ENCODE data around the gene CTBP1.

Gene CTBP1

DNA sequence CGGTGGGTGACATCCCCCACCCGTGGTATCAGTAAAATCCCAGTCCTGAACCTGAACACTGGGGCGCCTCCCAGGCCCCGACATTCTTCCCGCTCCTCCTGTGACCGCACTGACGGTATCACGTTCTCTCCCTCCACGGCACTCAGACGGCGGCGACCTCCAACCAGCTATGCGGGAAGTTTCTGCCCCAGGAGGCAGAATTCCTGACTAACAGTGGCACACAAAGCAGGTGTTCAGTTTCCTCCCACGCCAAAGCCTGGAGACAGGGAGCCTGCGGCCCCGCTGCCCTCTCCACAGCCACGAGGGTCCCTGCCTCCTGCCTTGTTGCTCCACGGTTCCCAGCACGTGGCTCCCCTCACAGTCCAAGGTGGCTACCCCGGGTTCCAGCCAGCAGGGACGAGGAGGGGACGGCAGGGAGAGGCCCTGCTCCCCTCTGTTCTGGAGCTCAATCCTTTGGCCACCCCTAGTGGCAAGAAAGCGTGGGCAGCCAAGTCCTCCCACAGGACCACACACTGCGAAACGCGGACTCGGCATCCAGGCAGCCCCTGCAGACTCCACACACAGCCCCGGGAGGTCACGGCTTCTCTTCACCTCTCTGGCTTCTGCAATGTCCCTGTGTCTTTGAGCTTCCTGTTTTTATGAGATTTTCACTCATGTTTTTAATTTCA lies 15.2 kb downstream of the CTBP1 start:
- no peaks in the 10 kb centered on the region for H3K9me3 ChIP-seq (ENCODE audit: insufficient read depth, low read length)
- H2AFZ ChIP-seq (ENCODE audit: low read depth, low read length), result no peak overlapping the region
- no peaks in the 10 kb centered on the region for H3K27me3 ChIP-seq (ENCODE audit: low read depth, low read length)
- TF ChIP-seq, protein P1, sequence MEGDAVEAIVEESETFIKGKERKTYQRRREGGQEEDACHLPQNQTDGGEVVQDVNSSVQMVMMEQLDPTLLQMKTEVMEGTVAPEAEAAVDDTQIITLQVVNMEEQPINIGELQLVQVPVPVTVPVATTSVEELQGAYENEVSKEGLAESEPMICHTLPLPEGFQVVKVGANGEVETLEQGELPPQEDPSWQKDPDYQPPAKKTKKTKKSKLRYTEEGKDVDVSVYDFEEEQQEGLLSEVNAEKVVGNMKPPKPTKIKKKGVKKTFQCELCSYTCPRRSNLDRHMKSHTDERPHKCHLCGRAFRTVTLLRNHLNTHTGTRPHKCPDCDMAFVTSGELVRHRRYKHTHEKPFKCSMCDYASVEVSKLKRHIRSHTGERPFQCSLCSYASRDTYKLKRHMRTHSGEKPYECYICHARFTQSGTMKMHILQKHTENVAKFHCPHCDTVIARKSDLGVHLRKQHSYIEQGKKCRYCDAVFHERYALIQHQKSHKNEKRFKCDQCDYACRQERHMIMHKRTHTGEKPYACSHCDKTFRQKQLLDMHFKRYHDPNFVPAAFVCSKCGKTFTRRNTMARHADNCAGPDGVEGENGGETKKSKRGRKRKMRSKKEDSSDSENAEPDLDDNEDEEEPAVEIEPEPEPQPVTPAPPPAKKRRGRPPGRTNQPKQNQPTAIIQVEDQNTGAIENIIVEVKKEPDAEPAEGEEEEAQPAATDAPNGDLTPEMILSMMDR (IDR thresholded peaks at IDR 0.05; ENCODE audit: low read depth, low read length), result no peak
- TF ChIP-seq EZH2phosphoT487 (IDR thresholded peaks at IDR 0.05; ENCODE audit: low read depth), result no peak
- no peaks in the 10 kb centered on the region for H3K4me1 ChIP-seq (ENCODE audit: low read length)
- H3K36me3 ChIP-seq (replicated peaks; ENCODE audit: low read depth, low read length), result peaks cover 30% of the 10 kb centered on the region
- peaks cover 9% of the 10 kb centered on the region; the same call in 1 of the 2 replicates for H4K20me1 ChIP-seq (ENCODE audit: insufficient read depth, low read length)
- no peak overlapping the region for H3K9ac ChIP-seq (ENCODE audit: low read length)
- H3K4me3 ChIP-seq (ENCODE audit: low read length), result no peak overlapping the region
- no peak overlapping the region for H3K27ac ChIP-seq (ENCODE audit: low read length)
- peaks cover 3% of the 10 kb centered on the region; the same call in 1 of the 2 replicates for H3K79me2 ChIP-seq (ENCODE audit: low read length)
- H3K4me2 ChIP-seq (ENCODE audit: low read length), result no peak overlapping the region

DNA sequence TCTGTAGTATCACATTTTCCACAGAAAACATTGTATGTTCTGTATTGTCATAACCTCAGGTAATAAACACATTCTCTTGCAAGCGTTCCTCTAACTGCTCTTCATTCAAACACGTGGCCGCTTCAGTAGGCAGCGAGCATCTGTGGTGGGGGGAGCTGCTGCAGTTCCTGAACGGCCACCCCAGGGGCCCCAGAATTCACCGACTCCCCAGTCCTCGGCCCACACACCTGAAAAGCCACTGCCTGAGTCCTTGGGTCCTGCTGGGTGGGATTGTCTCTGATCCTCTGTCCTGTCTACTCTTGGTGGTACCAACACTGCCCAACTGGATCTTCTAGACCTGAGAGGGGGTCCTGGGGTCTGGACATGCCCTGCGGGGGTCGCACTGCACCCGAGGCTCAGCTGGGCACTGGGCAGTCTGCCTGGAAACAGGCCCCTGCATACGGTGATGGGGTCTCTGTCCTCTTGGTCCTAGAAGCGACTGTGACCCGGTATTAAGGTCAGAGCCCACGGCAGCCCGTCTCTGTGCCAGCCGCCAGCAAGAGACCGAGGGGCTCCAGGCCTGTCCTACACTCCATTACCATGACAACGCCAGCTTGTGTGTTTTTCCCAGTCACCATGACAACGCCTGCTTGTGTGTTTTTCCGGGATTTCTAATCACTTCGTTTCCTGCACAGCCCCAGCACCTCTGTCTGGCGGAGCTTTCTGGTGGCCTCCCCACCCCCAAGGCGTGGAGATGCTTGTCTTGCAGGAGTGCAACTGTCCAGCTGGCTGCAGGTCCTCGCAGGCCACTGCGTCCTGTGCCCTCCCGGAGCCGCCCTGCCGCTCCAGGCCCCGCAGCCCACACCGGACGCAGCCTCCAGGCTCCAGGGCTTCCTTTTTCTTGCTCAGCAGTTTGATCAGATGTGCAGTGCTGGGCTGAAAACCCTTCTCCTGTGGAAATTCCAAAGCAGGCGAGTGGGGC lies 16.0 kb downstream of the CTBP1 start:
- Histone ChIP-seq H2AFZ (ENCODE audit: low read depth, low read length) (no peak overlapping the region), H3K9ac (ENCODE audit: low read length) (no peak overlapping the region), H4K20me1 (ENCODE audit: insufficient read depth, low read length) (peaks cover 5% of the 10 kb centered on the region; the same call in 1 of the 2 replicates), H3K36me3 (replicated peaks; ENCODE audit: low read depth, low read length) (peaks cover 31% of the 10 kb centered on the region), H3K9me3 (ENCODE audit: insufficient read depth, low read length) (no peaks in the 10 kb centered on the region), H3K4me3 (ENCODE audit: low read length) (no peak overlapping the region), H3K4me2 (ENCODE audit: low read length) (no peak overlapping the region), H3K27ac (ENCODE audit: low read length) (no peak overlapping the region), H3K79me2 (ENCODE audit: low read length) (peaks cover 3% of the 10 kb centered on the region; the same call in 1 of the 2 replicates), H3K27me3 (ENCODE audit: low read depth, low read length) (no peaks in the 10 kb centered on the region), H3K4me1 (ENCODE audit: low read length) (no peaks in the 10 kb centered on the region)
- no peak for TF ChIP-seq EZH2phosphoT487 (IDR thresholded peaks at IDR 0.05; ENCODE audit: low read depth)
- TF ChIP-seq, protein P1 (IDR thresholded peaks at IDR 0.05; ENCODE audit: low read depth, low read length), result no peak

DNA sequence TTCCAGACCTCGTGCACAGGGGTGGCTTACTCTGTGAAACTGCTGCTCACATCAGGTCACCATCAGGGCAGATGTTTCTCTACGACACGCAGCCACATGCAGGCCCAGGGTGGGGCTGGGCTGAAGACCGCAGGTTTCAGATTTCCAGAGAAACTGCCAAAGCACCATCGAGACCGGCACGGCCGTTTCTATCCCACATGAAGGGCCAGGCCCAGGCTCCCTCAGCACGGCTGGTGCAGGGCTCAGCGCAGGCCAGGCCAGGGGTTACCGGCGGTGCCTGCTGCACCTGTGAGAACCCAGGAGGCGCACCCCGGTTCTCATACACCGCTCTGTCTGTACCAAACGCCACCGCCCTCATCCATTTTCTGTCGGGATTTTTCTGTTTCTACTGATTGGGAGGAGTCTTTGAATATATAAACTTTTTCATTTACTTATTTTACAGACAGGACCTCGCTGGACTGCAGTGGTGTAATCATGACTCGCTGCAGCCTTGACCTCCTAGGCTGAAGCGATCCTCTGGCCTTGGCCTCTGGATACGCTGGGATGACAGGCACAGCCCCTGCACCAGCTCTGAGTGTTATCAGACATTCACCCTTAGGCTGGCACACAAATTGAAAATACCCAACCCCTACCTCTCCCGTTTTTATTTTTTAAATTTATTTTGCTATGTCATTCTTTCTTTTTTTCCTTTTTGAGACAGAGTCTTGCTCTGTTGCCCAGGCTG lies 17.1 kb downstream of the CTBP1 start:
- Histone ChIP-seq H3K9ac (ENCODE audit: low read length) (no peak overlapping the region), H3K9me3 (ENCODE audit: insufficient read depth, low read length) (no peaks in the 10 kb centered on the region), H3K4me2 (ENCODE audit: low read length) (no peak overlapping the region), H3K36me3 (replicated peaks; ENCODE audit: low read depth, low read length) (peaks cover 41% of the 10 kb centered on the region), H3K27ac (ENCODE audit: low read length) (no peak overlapping the region), H3K79me2 (ENCODE audit: low read length) (peaks cover 3% of the 10 kb centered on the region; the same call in 1 of the 2 replicates), H3K4me1 (ENCODE audit: low read length) (no peaks in the 10 kb centered on the region), H2AFZ (ENCODE audit: low read depth, low read length) (no peak overlapping the region), H4K20me1 (ENCODE audit: insufficient read depth, low read length) (peaks cover 5% of the 10 kb centered on the region; the same call in 1 of the 2 replicates), H3K4me3 (ENCODE audit: low read length) (no peak overlapping the region), H3K27me3 (ENCODE audit: low read depth, low read length) (no peaks in the 10 kb centered on the region)
- TF ChIP-seq EZH2phosphoT487 (IDR thresholded peaks at IDR 0.05; ENCODE audit: low read depth), result no peak
- TF ChIP-seq, protein P1 (IDR thresholded peaks at IDR 0.05; ENCODE audit: low read depth, low read length), result no peak
